Stimulated activated CD4-positive, alpha-beta T cell treated with anti-CD3 and anti-CD28 coated beads, Interleukin-12 subunit alpha, Interleukin-12 subunit beta, amount 100 ng/mL, for 4 hours (primary cell): ENCODE measurements around the gene KRT24.

Source experiments
- DNase-seq: peaks from one replicate; pipeline ENCODE4 v3.0.0-alpha.2; 2020

The KRT24 gene

DNA sequence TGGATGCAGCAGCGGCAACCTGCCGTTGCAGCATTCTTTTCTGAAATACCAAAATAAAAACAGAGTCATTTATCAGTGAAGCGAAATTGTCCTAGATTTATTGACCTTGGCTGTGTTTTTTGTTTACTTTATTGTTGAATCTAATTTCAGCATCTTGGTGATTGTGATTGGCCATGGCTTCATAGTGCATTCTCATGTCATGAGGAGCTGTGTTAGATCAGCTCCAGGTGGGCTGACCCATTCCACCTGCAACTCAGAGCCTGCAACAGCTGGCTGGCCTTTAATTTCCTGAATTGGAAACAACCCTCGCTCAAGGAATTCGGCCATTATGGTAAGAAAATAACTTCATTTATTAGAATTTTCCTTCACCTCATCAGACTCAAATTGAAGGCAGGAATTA, 16.4 kb downstream of the KRT24 start:
- no peak for DNase-seq

- DNase-seq: no peak
Measured at GRCh38 chr17:40686192-40686591, 17.4 kb downstream of the KRT24 start.

DNA sequence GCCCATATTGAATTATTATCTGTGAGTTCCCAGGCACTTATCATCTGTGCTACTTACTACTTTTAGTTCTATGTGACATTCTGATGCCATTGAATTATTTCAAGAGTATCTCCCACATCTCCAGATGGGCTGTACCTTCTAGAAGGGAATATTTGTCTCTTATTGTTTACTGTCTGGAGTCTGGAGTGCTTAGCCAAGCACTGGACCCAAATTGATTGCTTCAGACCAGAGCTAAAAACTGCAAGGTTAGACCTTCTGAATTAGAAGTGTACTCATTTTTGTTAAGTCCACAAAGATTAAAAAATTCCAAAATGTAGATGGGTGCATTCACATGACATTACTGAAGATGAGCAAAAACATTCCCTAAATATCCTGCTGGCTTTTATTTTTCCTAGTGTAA, 22.6 kb downstream of the KRT24 start:
- no peak for DNase-seq

- no peak for DNase-seq
Measured at GRCh38 chr17:40679523-40679907, 24.0 kb downstream of the KRT24 start.

GRCh38 chr17:40678902-40679522, 24.5 kb downstream of the KRT24 start:
- DNase-seq: no peak

DNA sequence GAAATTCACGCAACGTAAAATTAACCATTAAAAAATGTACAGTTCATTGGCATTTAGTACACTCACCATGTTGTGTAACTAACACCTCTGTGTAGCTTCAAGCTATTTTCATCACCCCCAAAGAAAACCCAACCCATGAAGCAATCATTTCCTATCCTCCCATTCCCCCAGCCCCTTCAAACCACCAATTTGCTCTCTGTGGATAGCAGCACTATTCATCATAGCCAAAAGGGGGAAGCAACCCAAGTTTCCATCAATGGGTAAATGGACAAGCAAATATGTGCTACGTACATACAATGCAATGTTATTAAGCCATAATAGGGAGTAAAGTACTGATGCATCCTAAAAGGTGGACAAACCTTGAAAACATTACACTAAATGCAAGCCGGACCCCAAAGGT, 27.6 kb downstream of the KRT24 start:
- no peak for DNase-seq

DNA sequence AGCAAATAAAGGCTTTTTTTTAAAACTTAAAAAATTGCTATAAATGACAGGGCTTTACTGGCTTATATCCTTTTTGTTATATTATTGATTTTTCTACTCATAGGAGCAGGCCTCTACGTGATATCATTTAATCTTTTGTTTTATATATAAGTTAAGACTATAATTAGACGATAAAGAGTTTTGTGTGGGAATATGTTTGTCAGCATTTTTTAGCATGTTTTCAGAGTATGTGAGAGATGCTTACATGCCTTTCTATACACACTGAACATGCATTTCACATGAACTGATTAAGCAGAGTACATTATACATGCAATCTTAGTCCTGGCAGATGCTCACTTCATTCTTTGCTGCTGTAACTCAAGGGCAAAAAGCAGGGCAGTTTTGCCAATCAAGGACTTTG, 30.9 kb downstream of the KRT24 start:
- DNase-seq: no peak

GRCh38 chr17:40671282-40671681, 32.3 kb downstream of the KRT24 start:
- no peak for DNase-seq

- no peak for DNase-seq
Measured at GRCh38 chr17:40666331-40666730, 37.2 kb downstream of the KRT24 start.

GRCh38 chr17:40664582-40665333, 38.8 kb downstream of the KRT24 start, which contains the start of gene KRT222:
Gene KRT222 (minus strand): TSS chr17:40665177. CDS start chr17:40665099, 78 bp downstream.
- DNase-seq: no peak

DNA sequence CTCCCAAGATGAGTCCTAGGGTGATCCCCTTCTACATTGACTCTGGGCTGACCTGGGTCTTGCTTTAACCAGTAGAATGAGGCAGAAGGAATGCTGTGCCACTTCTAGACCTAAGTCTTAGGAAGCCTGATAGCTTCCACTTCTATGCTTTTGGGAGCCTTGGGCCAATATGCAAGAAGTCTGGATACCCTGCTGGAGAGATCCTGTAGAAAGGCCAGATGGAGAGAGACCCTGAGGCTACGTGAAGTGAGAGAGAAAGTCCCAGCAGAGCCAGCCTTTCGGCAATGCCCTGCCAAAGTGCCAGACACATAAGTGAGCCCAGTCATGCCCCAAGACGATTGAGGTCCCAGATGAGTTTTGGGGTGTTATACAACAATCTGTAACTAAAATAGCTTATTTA, 40.3 kb downstream of the KRT24 start:
- no peak for DNase-seq

DNA sequence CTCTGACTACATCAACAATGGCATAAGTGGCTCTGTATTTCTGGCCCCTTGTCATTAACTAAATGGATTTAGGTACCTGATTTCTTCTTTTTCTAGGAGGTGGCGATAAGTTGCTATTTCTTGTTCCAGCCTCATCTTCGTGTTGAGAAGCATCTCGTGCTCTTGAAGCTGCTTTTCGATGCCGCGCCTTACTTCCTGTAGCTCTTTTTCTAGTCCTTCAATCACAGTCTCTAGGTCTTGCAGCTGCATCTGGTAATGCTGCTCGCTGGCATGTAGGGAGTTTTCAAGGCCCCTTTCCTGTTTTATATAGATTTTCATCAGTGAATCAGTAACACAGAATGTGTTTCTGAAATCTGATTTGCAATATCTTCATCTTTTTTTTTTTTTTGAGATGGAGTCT, 43.6 kb downstream of the KRT24 start:
- no peak for DNase-seq

DNA sequence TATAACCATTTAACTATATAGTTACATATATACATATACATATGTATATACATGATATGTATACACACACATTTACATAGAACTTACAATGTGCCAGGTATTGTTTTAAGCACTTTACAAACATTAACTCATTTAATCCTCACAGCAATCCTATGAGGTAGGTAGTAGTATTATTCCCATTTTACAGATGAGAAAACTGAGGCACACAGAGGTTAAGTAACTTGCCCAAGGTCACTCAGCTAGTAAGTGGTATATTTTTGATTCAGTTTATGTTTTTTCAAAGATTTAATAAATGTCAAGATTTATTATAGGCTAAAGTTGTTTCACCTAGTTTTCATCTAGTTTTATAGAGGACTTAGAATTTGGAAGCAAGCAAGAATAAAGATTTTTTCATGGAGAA, 45.2 kb downstream of the KRT24 start:
- no peak for DNase-seq

- no peak for DNase-seq
Measured at GRCh38 chr17:40651939-40652338, 51.6 kb downstream of the KRT24 start.

DNA sequence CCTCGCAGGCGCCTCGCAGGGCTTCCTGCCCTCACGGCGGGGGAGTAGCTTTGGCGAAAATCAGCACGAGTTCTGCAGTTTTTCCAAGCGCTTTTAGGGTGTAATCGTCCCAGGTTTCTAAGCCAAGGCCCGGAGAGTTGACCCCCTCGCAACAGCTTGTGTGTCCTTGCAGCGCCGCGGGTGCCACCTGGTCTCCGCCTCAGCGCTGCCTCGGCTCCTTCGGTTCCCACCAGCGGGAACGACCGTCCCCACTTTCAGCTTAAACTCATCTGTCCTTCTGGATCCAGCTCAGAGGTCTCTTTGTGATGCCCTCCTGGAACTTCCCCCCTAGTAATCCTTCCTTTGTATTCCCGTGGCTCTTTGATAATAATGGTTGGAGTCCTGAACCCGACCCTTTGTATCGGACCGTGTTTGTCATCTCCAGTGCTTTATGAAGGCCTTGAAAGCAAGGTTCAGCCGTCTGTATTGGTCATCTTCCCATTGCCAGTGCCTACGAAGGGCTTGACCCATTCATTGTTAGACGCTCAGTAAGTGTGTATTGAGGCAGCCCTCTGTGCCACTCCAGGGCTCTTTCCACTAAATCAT, 55.1 kb downstream of the KRT24 start:
- DNase-seq: no peak
